ENCODE measurements around the gene S100A6. TPM values are rescaled to one million over a fixed set of nuclear protein-coding genes. Genes with fewer than 3 reads are reported as not detected.

Gene S100A6
- total RNA-seq, 2 donors from 2014 or later: 3.7 to 7.5 TPM

- peaks cover 8% of the 10 kb centered on the region for H3K9me3 ChIP-seq (ENCODE audit: control insufficient read depth, low read length)
- no peaks in the 10 kb centered on the region for H3K27me3 ChIP-seq (ENCODE audit: control insufficient read depth, insufficient read depth, low read length, poor library complexity, severe bottlenecking)
- H3K36me3 Mint-ChIP-seq (ENCODE audit: low read depth): peaks cover 3% of the 10 kb centered on the region
- 36 to 52% methylated on average over 3 of the region's 3 CpGs for WGBS, 2 experiments (ENCODE audit: insufficient coverage in 1 of 2, insufficient read length in 1 of 2)
- peaks cover 22% of the 10 kb centered on the region for H3K4me1 Mint-ChIP-seq
- H3K4me3 Mint-ChIP-seq: no peak overlapping the region
- peak; percentile 90 for DNase-seq
- H3K27ac ChIP-seq (ENCODE audit: low read depth, low read length): no peak overlapping the region
- H3K9ac ChIP-seq (ENCODE audit: extremely low read depth, low read length, poor library complexity, severe bottlenecking): no peak overlapping the region
- TF ChIP-seq CTCF (conservative IDR thresholded peaks at IDR 0.05): peak; percentile 88
- peaks cover 7% of the 10 kb centered on the region for H3K27me3 Mint-ChIP-seq (ENCODE audit: insufficient read depth)
- no peak overlapping the region for H3K4me3 ChIP-seq (ENCODE audit: low read length)
- H3K27ac Mint-ChIP-seq: no peak overlapping the region
- H3K36me3 ChIP-seq (ENCODE audit: control insufficient read depth, insufficient read depth, low read length): no peaks in the 10 kb centered on the region
- peaks cover 29% of the 10 kb centered on the region for H3K9me3 Mint-ChIP-seq
- peaks cover 4% of the 10 kb centered on the region for H3K4me1 ChIP-seq (ENCODE audit: control insufficient read depth, insufficient read depth, low read length)
These were observed 36.8 kb upstream of the S100A6 start for GRCh38 chr1:153572569-153573015.

GRCh38 chr1:153571706-153572105 is 35.9 kb upstream of the S100A6 start:
- no peak overlapping the region for H3K4me3 ChIP-seq (ENCODE audit: low read length)
- H3K4me1 ChIP-seq (ENCODE audit: control insufficient read depth, insufficient read depth, low read length): peaks cover 7% of the 10 kb centered on the region
- Mint-ChIP-seq H3K27me3 (ENCODE audit: insufficient read depth) (peaks cover 7% of the 10 kb centered on the region), H3K4me3 (no peak overlapping the region), H3K4me1 (peaks cover 20% of the 10 kb centered on the region), H3K36me3 (ENCODE audit: low read depth) (peaks cover 3% of the 10 kb centered on the region), H3K27ac (no peak overlapping the region), H3K9me3 (peaks cover 29% of the 10 kb centered on the region)
- 89 to 93% methylated on average over 3 to 7 of the region's 7 CpGs for WGBS, 2 experiments (ENCODE audit: insufficient coverage in 1 of 2, insufficient read length in 1 of 2)
- DNase-seq: no peak
- TF ChIP-seq CTCF (conservative IDR thresholded peaks at IDR 0.05): no peak
- H3K36me3 ChIP-seq (ENCODE audit: control insufficient read depth, insufficient read depth, low read length): no peaks in the 10 kb centered on the region
- no peak overlapping the region for H3K27ac ChIP-seq (ENCODE audit: low read depth, low read length)
- H3K9me3 ChIP-seq (ENCODE audit: control insufficient read depth, low read length): peaks cover 8% of the 10 kb centered on the region
- no peaks in the 10 kb centered on the region for H3K27me3 ChIP-seq (ENCODE audit: control insufficient read depth, insufficient read depth, low read length, poor library complexity, severe bottlenecking)
- no peak overlapping the region for H3K9ac ChIP-seq (ENCODE audit: extremely low read depth, low read length, poor library complexity, severe bottlenecking)

DNA sequence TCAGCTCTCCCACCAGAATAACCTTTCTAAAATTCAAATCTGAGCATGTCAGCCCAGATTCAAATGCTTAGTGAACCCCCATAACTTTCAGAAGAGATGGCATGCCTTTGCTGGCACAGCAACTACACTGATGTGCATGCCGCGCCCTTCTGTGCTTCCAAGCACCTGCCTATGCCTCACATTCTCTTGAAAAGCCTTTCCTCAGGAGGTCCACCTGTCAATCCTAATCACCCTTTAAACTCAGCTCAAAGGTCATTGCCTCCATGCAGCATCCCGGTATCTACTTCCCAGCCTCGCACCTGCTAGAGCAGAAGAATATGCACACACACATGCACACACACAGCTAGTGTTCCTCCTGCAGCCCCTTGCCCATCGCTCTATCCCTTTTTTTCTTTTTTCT is 35.1 kb upstream of the S100A6 start:
- H3K9me3 ChIP-seq (ENCODE audit: control insufficient read depth, low read length): peaks cover 8% of the 10 kb centered on the region
- H3K4me1 ChIP-seq (ENCODE audit: control insufficient read depth, insufficient read depth, low read length): peaks cover 11% of the 10 kb centered on the region
- H3K36me3 Mint-ChIP-seq (ENCODE audit: low read depth): peaks cover 3% of the 10 kb centered on the region
- H3K4me3 Mint-ChIP-seq: no peak overlapping the region
- no peak overlapping the region for H3K27ac Mint-ChIP-seq
- H3K27me3 Mint-ChIP-seq (ENCODE audit: insufficient read depth): peaks cover 7% of the 10 kb centered on the region
- H3K27ac ChIP-seq (ENCODE audit: low read depth, low read length): no peak overlapping the region
- no peak for TF ChIP-seq CTCF (conservative IDR thresholded peaks at IDR 0.05)
- no peaks in the 10 kb centered on the region for H3K27me3 ChIP-seq (ENCODE audit: control insufficient read depth, insufficient read depth, low read length, poor library complexity, severe bottlenecking)
- no peaks in the 10 kb centered on the region for H3K36me3 ChIP-seq (ENCODE audit: control insufficient read depth, insufficient read depth, low read length)
- H3K4me1 Mint-ChIP-seq: peaks cover 25% of the 10 kb centered on the region
- H3K9ac ChIP-seq (ENCODE audit: extremely low read depth, low read length, poor library complexity, severe bottlenecking): no peak overlapping the region
- DNase-seq: no peak
- no peak overlapping the region for H3K4me3 ChIP-seq (ENCODE audit: low read length)
- peaks cover 28% of the 10 kb centered on the region for H3K9me3 Mint-ChIP-seq
- 87 to 95% methylated on average over 3 to 5 of the region's 5 CpGs for WGBS, 2 experiments (ENCODE audit: insufficient coverage in 1 of 2, insufficient read length in 1 of 2)

All from endodermal cell (in vitro differentiated cells).